ENCODE data around the gene BACH2.
"Not testable (repeated sequence)": the region's sequence is repeated elsewhere in the genome, so short reads cannot be mapped to it uniquely, and the experiment has no call there.

BACH2 gene

GRCh38 chr6:90149280-90149679 is 147.4 kb downstream of the BACH2 start:
- DNase-seq: no peak

GRCh38 chr6:90148867-90149266 is 147.8 kb downstream of the BACH2 start:
- DNase-seq: no peak

- no peak for DNase-seq
Observed at GRCh38 chr6:90146921-90147649, 149.6 kb downstream of the BACH2 start.

GRCh38 chr6:90146024-90146423 is 150.6 kb downstream of the BACH2 start:
- DNase-seq: no peak

- DNase-seq: peak; percentile 48
Observed at GRCh38 chr6:90144928-90145555, 151.6 kb downstream of the BACH2 start.

GRCh38 chr6:90144396-90144795 is 152.2 kb downstream of the BACH2 start:
- no peak for DNase-seq

- DNase-seq: no peak
Observed at GRCh38 chr6:90140683-90141082, 156.0 kb downstream of the BACH2 start.

GRCh38 chr6:90139272-90139817 is 157.3 kb downstream of the BACH2 start:
- no peak for DNase-seq

- peak; percentile 15 for DNase-seq
Observed at GRCh38 chr6:90136837-90137568, 159.6 kb downstream of the BACH2 start.

GRCh38 chr6:90136176-90136575 is 160.5 kb downstream of the BACH2 start:
- DNase-seq: peak; percentile 28

GRCh38 chr6:90135667-90136066 is 161.0 kb downstream of the BACH2 start:
- DNase-seq: peak; percentile 93

- DNase-seq: not testable (repeated sequence)
Observed at GRCh38 chr6:90133664-90134063, 163.0 kb downstream of the BACH2 start.

- peak; percentile 81 for DNase-seq
Observed at GRCh38 chr6:90131614-90132423, 164.8 kb downstream of the BACH2 start.

- no peak for DNase-seq
Observed at GRCh38 chr6:90131125-90131524, 165.5 kb downstream of the BACH2 start.

GRCh38 chr6:90128687-90129086 is 168.0 kb downstream of the BACH2 start:
- DNase-seq: not testable (repeated sequence)

- DNase-seq: no peak
Observed at GRCh38 chr6:90127595-90127994, 169.0 kb downstream of the BACH2 start.

- no peak for DNase-seq
Observed at GRCh38 chr6:90126839-90127238, 169.8 kb downstream of the BACH2 start.

- no peak for DNase-seq
Observed at GRCh38 chr6:90126181-90126580, 170.5 kb downstream of the BACH2 start.

GRCh38 chr6:90124874-90125510 is 171.7 kb downstream of the BACH2 start:
- no peak for DNase-seq

GRCh38 chr6:90123831-90124230 is 172.8 kb downstream of the BACH2 start:
- peak; percentile 55 for DNase-seq

- peak; percentile 52 for DNase-seq
Observed at GRCh38 chr6:90121982-90122381, 174.7 kb downstream of the BACH2 start.

- DNase-seq: no peak
Observed at GRCh38 chr6:90120327-90120726, 176.3 kb downstream of the BACH2 start.

Measured in fibroblast of skin of right biceps (primary cell).